Measurements from ENCODE around the gene FES. TPM values are rescaled to one million over a fixed set of nuclear protein-coding genes. Genes with fewer than 3 reads are reported as not detected.
A peak's percentile ranks its signal among the peaks of the same experiment; 100 is the strongest.

FES gene
- total and polyA plus RNA-seq, 2 of the 13 experiments (the other 11 are each of a cell fraction or from before 2014, with no cell fraction given): 4.0 to 9.5 TPM

GRCh38 chr15:90855139-90855538 is 29.2 kb upstream of the FES start (continued):
- TF ChIP-seq ARID4A (CRISPR knock-in tag; IDR thresholded peaks at IDR 0.05; ENCODE audit: borderline replicate concordance) (no peak), PHF5A (CRISPR knock-in tag; IDR thresholded peaks at IDR 0.05; ENCODE audit: low read depth, unreplicated experiment) (no peak), MAX (IDR thresholded peaks at IDR 0.05) (peak; percentile 73), SNRNP70 (IDR thresholded peaks at IDR 0.05; ENCODE audit: low read depth, low read length) (no peak), ZXDC (CRISPR knock-in tag; IDR thresholded peaks at IDR 0.05) (no peak), GPN1 (CRISPR knock-in tag; IDR thresholded peaks at IDR 0.05; ENCODE audit: borderline replicate concordance) (no peak), SPEN (CRISPR knock-in tag; IDR thresholded peaks at IDR 0.05; ENCODE audit: low read depth) (no peak), ZNF34 (CRISPR knock-in tag; IDR thresholded peaks at IDR 0.05; ENCODE audit: borderline replicate concordance) (no peak), MYC (CRISPR knock-in tag; IDR thresholded peaks at IDR 0.05; ENCODE audit: borderline replicate concordance) (peak; percentile 58; the same call in 1 of the 2 replicates), NR2C2 (CRISPR knock-in tag; IDR thresholded peaks at IDR 0.05; ENCODE audit: borderline replicate concordance) (peak; percentile 42), ZNF3 (CRISPR knock-in tag; IDR thresholded peaks at IDR 0.05) (no peak), EP300 (IDR thresholded peaks at IDR 0.05; ENCODE audit: low read depth in 2 of 2, low read length in 2 of 2) (no peak), EP300 (CRISPR knock-in tag; IDR thresholded peaks at IDR 0.05; ENCODE audit: borderline replicate concordance) (0 out of 2 replicates have a peak, but pooled peaks have one; percentile 17), SALL1 (CRISPR knock-in tag; IDR thresholded peaks at IDR 0.05) (peak; percentile 35; the same call in 1 of the 2 replicates), HOXA3 (CRISPR knock-in tag; IDR thresholded peaks at IDR 0.05) (no peak), SATB2 (CRISPR knock-in tag; IDR thresholded peaks at IDR 0.05) (no peak), TFDP1 (CRISPR knock-in tag; IDR thresholded peaks at IDR 0.05; ENCODE audit: borderline replicate concordance) (peak; percentile 52; the same call in 1 of the 2 replicates), POLR2AphosphoS5 (IDR thresholded peaks at IDR 0.05; ENCODE audit: low read depth, low read length) (no peak)

Data from HepG2 (cell line).